ENCODE results near the gene PLEKHG2.
"Not testable (repeated sequence)": the region's sequence is repeated elsewhere in the genome, so short reads cannot be mapped to it uniquely, and the experiment has no call there.

PLEKHG2 gene

DNA sequence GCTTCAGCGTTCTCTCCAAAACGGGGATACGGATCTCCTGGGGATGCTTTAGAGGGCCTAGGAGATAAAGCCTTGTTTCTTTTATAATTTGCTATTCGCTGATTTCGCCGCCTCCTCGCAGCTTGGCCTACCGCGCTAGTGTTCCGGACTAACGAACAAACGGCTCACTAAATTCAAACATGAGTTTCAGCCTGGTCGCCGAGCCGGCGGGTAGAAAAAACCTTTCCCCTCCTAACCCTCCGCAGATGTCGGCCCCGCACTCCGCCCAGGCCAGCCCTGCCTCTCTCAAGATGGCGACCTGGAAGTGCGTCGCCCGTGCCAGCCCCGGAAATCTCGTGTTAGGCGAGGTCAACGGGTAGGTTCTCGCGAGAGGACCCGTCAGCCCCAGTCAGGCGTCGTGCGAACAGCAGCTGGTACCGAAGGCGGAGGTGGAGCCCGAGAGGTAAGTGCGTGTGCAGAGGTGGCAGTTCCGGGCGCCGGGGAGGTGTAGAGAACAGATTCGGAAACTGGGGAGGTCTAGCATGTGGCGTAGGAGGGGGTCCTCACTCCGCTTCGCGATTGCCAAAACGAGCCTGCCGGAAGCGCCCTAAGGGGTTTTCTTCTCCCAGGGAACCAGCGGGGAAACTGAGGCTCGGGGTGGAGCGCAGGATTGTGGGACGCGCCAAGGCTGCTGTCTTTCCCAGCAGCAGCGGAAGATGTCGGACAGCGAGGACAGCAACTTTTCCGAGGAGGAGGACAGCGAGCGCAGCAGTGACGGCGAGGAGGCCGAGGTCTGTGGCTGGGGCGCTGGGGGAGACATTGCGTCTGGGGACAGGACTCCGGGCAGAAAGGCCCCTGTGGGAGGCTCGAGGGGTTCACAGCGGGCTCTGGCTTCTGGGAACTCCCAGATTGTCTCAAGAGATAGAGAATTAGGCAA is 33.0 kb downstream of the PLEKHG2 start, which contains the start of gene SUPT5H:
TSS of gene SUPT5H (plus strand) at position 387 of the 916 bp plus-strand sequence. CDS start at position 696, 309 bp downstream.
- Histone ChIP-seq H3K27me3 (ENCODE audit: low read depth, low read length) (no peaks in the 10 kb centered on the region), H3K27ac (ENCODE audit: low read length) (peak within 1 kb of the TSS; percentile 99), H3K36me3 (ENCODE audit: control insufficient read depth in 1 of 2, insufficient read depth in 2 of 2, low read length in 2 of 2) (peaks cover 3 to 14% of the 10 kb centered on the region in 2 donors), H3K4me1 (ENCODE audit: control insufficient read depth in 1 of 2, insufficient read depth in 2 of 2, low read length in 2 of 2) (peaks cover 3 to 32% of the 10 kb centered on the region in 2 donors), H3K4me3 (ENCODE audit: low read depth in 1 of 2, low read length in 2 of 2) (peak within 1 kb of the TSS; percentile 93 to 96), H3K9me3 (ENCODE audit: control insufficient read depth in 1 of 2, low read length in 2 of 2) (no peaks in the 10 kb centered on the region)

DNA sequence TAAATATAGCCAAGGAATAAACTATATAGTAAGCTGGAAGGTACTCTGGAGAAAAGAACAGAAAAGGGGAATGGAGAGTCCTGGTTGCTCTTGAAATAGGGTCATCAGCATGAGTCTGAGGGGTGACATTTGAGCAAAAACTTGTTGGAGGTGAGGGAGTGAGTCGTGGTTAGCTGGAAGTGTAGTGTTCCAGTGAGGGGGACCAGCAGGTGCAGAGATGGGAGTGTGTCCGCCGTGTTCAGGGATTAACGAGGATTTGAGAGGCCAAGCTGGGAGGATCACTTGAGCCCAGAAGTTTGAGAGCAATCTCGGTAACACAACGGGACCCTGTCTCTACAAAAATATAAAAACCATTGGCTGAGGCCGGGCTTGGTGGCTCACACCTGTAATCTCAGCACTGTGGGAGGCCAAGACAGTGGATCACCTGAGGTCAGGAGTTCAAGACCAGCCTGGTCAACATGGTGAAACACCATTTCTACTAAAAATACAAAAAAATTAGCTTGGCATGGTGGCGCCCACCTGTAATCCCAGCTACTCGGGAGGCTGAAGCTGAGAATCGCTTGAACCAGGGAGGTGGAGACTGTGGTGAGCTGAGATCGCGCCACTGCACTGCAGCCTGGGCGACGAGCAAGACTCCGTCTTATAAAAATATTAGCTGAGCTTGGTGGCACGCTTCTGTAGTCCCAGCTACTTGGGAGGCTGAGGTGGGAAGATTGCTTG is 34.1 kb downstream of the PLEKHG2 start:
- Histone ChIP-seq H3K27ac (ENCODE audit: low read length) (peak overlapping the region; percentile 99), H3K27me3 (ENCODE audit: low read depth, low read length) (no peaks in the 10 kb centered on the region), H3K36me3 (ENCODE audit: control insufficient read depth in 1 of 2, insufficient read depth in 2 of 2, low read length in 2 of 2) (peaks cover 3 to 14% of the 10 kb centered on the region in 2 donors), H3K4me1 (ENCODE audit: control insufficient read depth in 1 of 2, insufficient read depth in 2 of 2, low read length in 2 of 2) (peaks cover 3 to 30% of the 10 kb centered on the region in 2 donors), H3K4me3 (ENCODE audit: low read depth in 1 of 2, low read length in 2 of 2) (peak overlapping the region; percentile 93 to 96), H3K9me3 (ENCODE audit: control insufficient read depth in 1 of 2, low read length in 2 of 2) (no peaks in the 10 kb centered on the region)

DNA sequence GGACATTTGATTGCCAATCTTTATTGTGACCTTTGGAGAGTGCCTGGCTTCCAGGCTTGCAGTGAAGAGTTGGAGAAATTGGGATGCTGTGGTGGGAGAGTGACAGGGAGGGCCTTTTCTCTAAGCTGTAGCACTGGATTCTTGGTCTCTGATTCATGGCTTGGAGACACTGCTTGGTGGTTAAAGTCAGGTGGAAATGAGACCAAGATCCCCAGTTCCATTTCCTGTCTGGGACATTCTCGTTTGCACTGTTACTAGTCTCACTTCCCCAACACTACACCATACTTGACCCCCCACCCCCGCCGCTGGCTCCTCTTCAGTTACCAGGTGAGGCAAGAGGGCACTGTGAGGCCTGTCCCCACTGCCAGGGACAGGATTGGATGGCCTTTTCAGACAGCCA is 35.8 kb downstream of the PLEKHG2 start:
- Histone ChIP-seq H3K4me1 (ENCODE audit: control insufficient read depth in 1 of 2, insufficient read depth in 2 of 2, low read length in 2 of 2) (peaks cover 3 to 30% of the 10 kb centered on the region in 2 donors), H3K9me3 (ENCODE audit: control insufficient read depth in 1 of 2, low read length in 2 of 2) (no peaks in the 10 kb centered on the region), H3K27ac (ENCODE audit: low read length) (no peak overlapping the region), H3K27me3 (ENCODE audit: low read depth, low read length) (no peaks in the 10 kb centered on the region), H3K4me3 (ENCODE audit: low read depth in 1 of 2, low read length in 2 of 2) (no peak overlapping the region), H3K36me3 (ENCODE audit: control insufficient read depth in 1 of 2, insufficient read depth in 2 of 2, low read length in 2 of 2) (peaks cover 9 to 18% of the 10 kb centered on the region in 2 donors)

DNA sequence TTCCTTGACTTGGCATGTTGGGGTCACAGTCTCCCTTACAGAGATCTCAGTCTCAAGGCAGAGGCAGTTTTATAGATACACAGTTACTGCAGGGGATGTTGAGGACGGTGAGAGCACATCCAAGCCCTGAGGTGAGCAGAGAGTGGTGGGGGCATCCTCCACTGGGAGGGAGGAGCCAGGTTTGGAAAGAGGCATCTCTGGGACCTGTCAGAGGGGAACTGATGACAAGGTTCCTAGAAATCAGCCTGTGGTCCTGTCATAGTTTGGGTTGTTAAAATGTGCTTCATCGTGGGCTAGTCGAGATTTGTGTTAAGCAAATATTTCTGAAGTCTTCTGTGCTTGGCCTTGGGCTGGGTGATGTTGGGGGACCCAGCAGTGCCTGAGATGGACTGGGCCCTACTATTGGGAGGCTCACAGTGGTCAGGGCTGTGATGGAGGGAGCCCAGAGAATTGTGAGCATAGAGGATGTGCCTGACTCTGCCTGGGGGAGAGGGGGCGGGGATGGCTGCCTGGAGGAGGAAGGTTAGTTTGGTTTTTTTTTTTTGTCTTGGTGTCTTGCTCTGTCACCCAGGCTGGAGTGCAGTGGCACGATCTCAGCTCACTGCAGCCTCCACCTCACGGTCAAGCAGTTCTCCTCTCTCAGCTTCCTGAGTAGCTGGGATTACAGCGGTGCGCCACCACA is 36.8 kb downstream of the PLEKHG2 start:
- Histone ChIP-seq H3K36me3 (ENCODE audit: control insufficient read depth in 1 of 2, insufficient read depth in 2 of 2, low read length in 2 of 2) (peaks cover 16 to 27% of the 10 kb centered on the region in 2 donors), H3K9me3 (ENCODE audit: control insufficient read depth in 1 of 2, low read length in 2 of 2) (no peaks in the 10 kb centered on the region), H3K4me1 (ENCODE audit: control insufficient read depth in 1 of 2, insufficient read depth in 2 of 2, low read length in 2 of 2) (peaks cover 3 to 30% of the 10 kb centered on the region in 2 donors), H3K27ac (ENCODE audit: low read length) (no peak overlapping the region), H3K27me3 (ENCODE audit: low read depth, low read length) (no peaks in the 10 kb centered on the region), H3K4me3 (ENCODE audit: low read depth in 1 of 2, low read length in 2 of 2) (no peak overlapping the region)

DNA sequence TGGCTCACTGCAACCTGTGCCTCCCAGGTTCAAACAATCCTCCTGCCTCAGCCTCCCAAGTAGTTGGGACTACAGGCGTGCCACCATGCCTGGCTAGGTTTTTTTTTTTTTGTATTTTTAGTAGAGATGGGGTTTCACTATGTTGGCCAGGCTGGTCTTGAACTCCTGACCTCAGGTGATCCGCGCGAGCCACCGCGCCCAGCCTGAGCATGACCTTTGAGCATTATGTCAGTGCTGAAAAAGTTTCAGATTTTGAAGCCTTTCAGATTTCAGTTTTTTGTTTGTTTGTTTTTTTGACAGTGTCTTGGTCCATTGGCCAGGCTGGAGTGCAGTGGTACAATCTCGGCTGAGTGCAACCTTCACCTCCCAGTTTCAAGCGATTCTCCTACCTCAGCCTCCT is 38.8 kb downstream of the PLEKHG2 start:
- not testable (repeated sequence) for H3K27me3 ChIP-seq (ENCODE audit: low read depth, low read length); H3K4me3 ChIP-seq (ENCODE audit: low read depth in 1 of 2, low read length in 2 of 2); H3K27ac ChIP-seq (ENCODE audit: low read length); H3K9me3 ChIP-seq (ENCODE audit: control insufficient read depth in 1 of 2, low read length in 2 of 2)
- Histone ChIP-seq H3K4me1 (ENCODE audit: control insufficient read depth in 1 of 2, insufficient read depth in 2 of 2, low read length in 2 of 2) (peaks cover 3 to 24% of the 10 kb centered on the region in 2 donors), H3K36me3 (ENCODE audit: control insufficient read depth in 1 of 2, insufficient read depth in 2 of 2, low read length in 2 of 2) (peaks cover 23 to 37% of the 10 kb centered on the region in 2 donors)

DNA sequence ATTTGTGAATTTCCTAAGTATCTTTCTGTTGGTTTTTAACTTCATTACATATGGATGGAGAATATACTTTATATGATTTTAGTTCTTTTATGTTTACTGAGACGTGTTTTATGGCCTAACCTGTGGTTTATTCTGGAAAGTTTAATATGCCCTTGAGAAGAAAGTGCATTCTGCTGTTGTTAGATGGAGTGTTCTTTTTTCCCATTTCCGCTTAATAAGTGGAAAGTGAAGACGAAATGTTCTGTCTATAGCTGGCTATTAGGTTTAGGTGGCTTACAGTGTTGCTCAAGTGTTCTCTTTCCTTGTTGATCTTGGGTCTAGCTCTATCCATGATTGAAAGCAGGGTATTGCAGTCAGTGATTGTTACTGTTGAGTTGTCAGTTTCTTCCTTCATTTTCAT is 50.9 kb downstream of the PLEKHG2 start:
- Histone ChIP-seq H3K27me3 (ENCODE audit: low read depth, low read length) (no peaks in the 10 kb centered on the region), H3K9me3 (ENCODE audit: control insufficient read depth in 1 of 2, low read length in 2 of 2) (no peaks in the 10 kb centered on the region), H3K36me3 (ENCODE audit: control insufficient read depth in 1 of 2, insufficient read depth in 2 of 2, low read length in 2 of 2) (peaks cover 61 to 72% of the 10 kb centered on the region in 2 donors), H3K27ac (ENCODE audit: low read length) (no peak overlapping the region), H3K4me3 (ENCODE audit: low read depth in 1 of 2, low read length in 2 of 2) (no peak overlapping the region), H3K4me1 (ENCODE audit: control insufficient read depth in 1 of 2, insufficient read depth in 2 of 2, low read length in 2 of 2) (no peaks in the 10 kb centered on the region)

DNA sequence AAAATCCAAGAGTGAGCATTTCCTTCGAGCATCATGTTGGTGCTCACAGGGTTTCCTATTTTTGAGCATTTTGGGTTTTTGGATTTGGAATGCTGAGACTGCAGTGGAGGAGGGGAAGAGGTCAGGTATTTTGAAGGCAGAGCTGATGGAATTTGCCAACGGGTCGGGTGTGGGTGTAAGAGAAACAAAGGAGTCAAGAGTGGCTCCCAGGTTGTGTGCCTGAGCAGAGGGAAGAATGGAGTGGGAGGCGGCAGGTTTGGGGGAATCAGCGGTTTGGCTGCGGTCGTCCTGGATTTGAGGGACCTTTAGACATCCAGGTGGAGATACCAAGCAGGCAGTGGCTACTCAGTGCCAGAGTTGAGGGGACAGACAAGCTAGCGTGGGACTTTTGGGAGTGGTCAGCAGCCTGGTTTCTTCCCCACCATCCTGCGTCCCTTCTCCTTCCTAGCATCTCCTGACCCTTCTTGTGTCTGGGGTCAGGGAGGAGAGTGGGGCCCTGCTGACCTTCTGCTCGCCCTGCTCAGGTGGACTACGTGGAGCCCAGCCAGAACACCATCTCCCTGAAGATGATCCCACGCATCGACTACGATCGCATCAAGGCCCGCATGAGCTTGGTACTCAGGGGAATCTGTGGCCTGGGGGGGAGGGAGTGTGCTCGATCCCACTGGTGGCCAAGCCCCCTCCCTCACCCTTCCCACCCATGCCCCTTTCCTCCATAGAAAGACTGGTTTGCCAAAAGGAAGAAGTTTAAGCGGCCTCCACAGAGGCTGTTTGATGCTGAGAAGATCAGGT is 53.7 kb downstream of the PLEKHG2 start:
- Histone ChIP-seq H3K27ac (ENCODE audit: low read length) (no peak overlapping the region), H3K9me3 (ENCODE audit: control insufficient read depth in 1 of 2, low read length in 2 of 2) (no peaks in the 10 kb centered on the region), H3K4me3 (ENCODE audit: low read depth in 1 of 2, low read length in 2 of 2) (no peak overlapping the region), H3K27me3 (ENCODE audit: low read depth, low read length) (no peaks in the 10 kb centered on the region), H3K4me1 (ENCODE audit: control insufficient read depth in 1 of 2, insufficient read depth in 2 of 2, low read length in 2 of 2) (no peaks in the 10 kb centered on the region), H3K36me3 (ENCODE audit: control insufficient read depth in 1 of 2, insufficient read depth in 2 of 2, low read length in 2 of 2) (peaks cover 66 to 72% of the 10 kb centered on the region in 2 donors)

DNA sequence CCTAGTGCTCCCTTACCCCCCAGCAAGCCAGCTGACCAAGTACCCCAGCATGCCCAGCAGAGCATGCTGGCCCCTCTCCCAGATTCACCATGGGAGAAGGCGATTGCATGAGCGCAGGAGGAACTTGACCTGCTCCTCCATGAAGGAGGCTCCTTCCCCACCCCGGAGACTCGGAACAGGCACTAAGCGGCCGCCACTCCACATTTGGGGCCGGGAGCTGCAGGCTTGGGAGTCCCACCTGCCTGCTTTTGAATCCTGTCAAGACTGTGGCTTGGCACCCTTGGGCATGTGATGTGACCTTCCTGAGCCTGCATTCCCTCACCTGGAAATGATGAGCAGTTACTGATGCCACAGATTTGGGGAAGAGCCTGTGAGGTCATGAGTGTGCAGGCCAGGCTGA is 55.5 kb downstream of the PLEKHG2 start:
- peaks cover 81 to 83% of the 10 kb centered on the region in 2 donors for H3K36me3 ChIP-seq (ENCODE audit: control insufficient read depth in 1 of 2, insufficient read depth in 2 of 2, low read length in 2 of 2)
- H3K27me3 ChIP-seq (ENCODE audit: low read depth, low read length): no peaks in the 10 kb centered on the region
- H3K4me1 ChIP-seq (ENCODE audit: control insufficient read depth in 1 of 2, insufficient read depth in 2 of 2, low read length in 2 of 2): no peaks in the 10 kb centered on the region
- no peak overlapping the region for H3K27ac ChIP-seq (ENCODE audit: low read length)
- no peaks in the 10 kb centered on the region for H3K9me3 ChIP-seq (ENCODE audit: control insufficient read depth in 1 of 2, low read length in 2 of 2)
- H3K4me3 ChIP-seq (ENCODE audit: low read depth in 1 of 2, low read length in 2 of 2): no peak overlapping the region

DNA sequence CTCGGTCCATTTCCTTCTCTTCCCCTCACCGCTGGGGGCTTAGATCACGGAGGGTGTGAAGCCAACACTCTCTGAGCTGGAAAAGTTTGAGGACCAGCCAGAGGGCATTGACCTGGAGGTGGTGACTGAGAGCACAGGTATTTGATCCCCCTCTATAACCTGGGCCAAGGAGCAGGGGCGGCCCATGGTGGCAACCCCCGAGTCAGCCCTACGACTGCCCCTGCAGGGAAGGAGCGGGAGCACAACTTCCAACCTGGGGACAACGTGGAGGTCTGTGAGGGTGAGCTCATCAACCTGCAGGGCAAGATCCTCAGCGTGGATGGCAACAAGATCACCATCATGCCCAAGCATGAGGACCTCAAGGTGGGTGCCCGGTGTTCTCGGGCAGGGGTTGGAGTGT is 56.6 kb downstream of the PLEKHG2 start:
- H3K9me3 ChIP-seq (ENCODE audit: control insufficient read depth in 1 of 2, low read length in 2 of 2): no peaks in the 10 kb centered on the region
- H3K27ac ChIP-seq (ENCODE audit: low read length): no peak overlapping the region
- H3K4me3 ChIP-seq (ENCODE audit: low read depth in 1 of 2, low read length in 2 of 2): no peak overlapping the region
- H3K36me3 ChIP-seq (ENCODE audit: control insufficient read depth in 1 of 2, insufficient read depth in 2 of 2, low read length in 2 of 2): peaks cover 91 to 94% of the 10 kb centered on the region in 2 donors
- no peaks in the 10 kb centered on the region for H3K4me1 ChIP-seq (ENCODE audit: control insufficient read depth in 1 of 2, insufficient read depth in 2 of 2, low read length in 2 of 2)
- no peaks in the 10 kb centered on the region for H3K27me3 ChIP-seq (ENCODE audit: low read depth, low read length)

DNA sequence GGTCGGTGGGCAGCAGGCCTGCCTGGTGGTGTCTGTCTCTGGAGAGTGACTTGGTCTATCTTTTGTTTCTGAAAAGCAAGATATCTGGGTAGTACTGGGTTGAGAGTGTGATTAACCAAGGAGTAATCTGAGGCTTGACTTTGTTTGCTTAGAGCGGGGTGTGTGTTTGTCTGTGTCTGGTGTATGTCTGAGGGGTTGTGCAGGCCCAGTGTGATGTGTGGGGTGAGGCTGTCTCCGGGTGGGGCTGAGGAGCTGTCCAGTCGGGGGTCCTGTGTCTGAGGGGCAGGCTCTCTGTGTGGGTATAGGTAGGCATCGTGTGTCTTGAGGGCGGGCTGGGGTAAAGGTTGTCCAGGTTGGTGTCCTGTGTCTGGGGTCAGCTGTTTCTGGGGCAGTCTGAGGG is 57.1 kb downstream of the PLEKHG2 start:
- no peaks in the 10 kb centered on the region for H3K4me1 ChIP-seq (ENCODE audit: control insufficient read depth in 1 of 2, insufficient read depth in 2 of 2, low read length in 2 of 2)
- H3K27ac ChIP-seq (ENCODE audit: low read length): no peak overlapping the region
- H3K4me3 ChIP-seq (ENCODE audit: low read depth in 1 of 2, low read length in 2 of 2): no peak overlapping the region
- no peaks in the 10 kb centered on the region for H3K27me3 ChIP-seq (ENCODE audit: low read depth, low read length)
- H3K36me3 ChIP-seq (ENCODE audit: control insufficient read depth in 1 of 2, insufficient read depth in 2 of 2, low read length in 2 of 2): peaks cover 91 to 96% of the 10 kb centered on the region in 2 donors
- H3K9me3 ChIP-seq (ENCODE audit: control insufficient read depth in 1 of 2, low read length in 2 of 2): no peaks in the 10 kb centered on the region
